HepG2 (cell line): Measurements from ENCODE around the gene ZNF524. TPM values are rescaled to one million over a fixed set of nuclear protein-coding genes. Genes with fewer than 3 reads are reported as not detected.

Experiments used
- BHLHE40 ChIP-seq: IDR thresholded peaks from 2 replicates; pipeline ENCODE4 v1.6.1; 2011; ENCODE audit warnings: low read length, improper control_type of control experiment
- CSRNP2 ChIP-seq: sonication (generic); formaldehyde crosslinking; conservative IDR thresholded peaks from 2 replicates; pipeline ENCODE4 v1.8.0; 2022; ENCODE audit warnings: low read depth, missing genetic modification reagents
- IRX3 ChIP-seq: sonication (generic); formaldehyde crosslinking; IDR thresholded peaks from 2 replicates; pipeline ENCODE4 v1.8.1; 2023; ENCODE audit warnings: mild to moderate bottlenecking, low read depth, missing genetic modification reagents, borderline replicate concordance
- KLF6 ChIP-seq: IDR thresholded peaks from 2 replicates; pipeline ENCODE4 v1.8.0; 2016; ENCODE audit warnings: missing biosample characterization, missing genetic modification reagents
- NAIF1 ChIP-seq: sonication (generic); formaldehyde crosslinking; IDR thresholded peaks from 2 replicates; pipeline ENCODE4 v1.5.0; 2020; ENCODE audit warnings: mild to moderate bottlenecking, missing genetic modification reagents, borderline replicate concordance
- RBM22 ChIP-seq: fragments of 200-400 bp; formaldehyde crosslinking; optimal IDR thresholded peaks from 2 replicates; pipeline ENCODE3; 2017; ENCODE audit warnings: mild to moderate bottlenecking, low read length, moderate library complexity
- TSC22D2 ChIP-seq: sonication (generic); formaldehyde crosslinking; IDR thresholded peaks from 2 replicates; pipeline ENCODE4 v1.5.1; 2020; ENCODE audit warnings: missing genetic modification reagents, mild to moderate bottlenecking, borderline replicate concordance
- ZNF597 ChIP-seq: sonication (generic); formaldehyde crosslinking; IDR thresholded peaks from 2 replicates; pipeline ENCODE4 v1.5.0; 2020; ENCODE audit warnings: missing genetic modification reagents
- ZNF605 ChIP-seq: sonication (generic); formaldehyde crosslinking; IDR thresholded peaks from 2 replicates; pipeline ENCODE4 v1.8.0; 2022; ENCODE audit warnings: mild to moderate bottlenecking, missing genetic modification reagents
- ZNF607 ChIP-seq: sonication (generic); formaldehyde crosslinking; IDR thresholded peaks from 2 replicates; pipeline ENCODE4 v1.5.1; 2020; ENCODE audit warnings: missing genetic modification reagents, mild to moderate bottlenecking, borderline replicate concordance
- ZNF639 ChIP-seq: conservative IDR thresholded peaks from 2 replicates; pipeline ENCODE4 v1.6.1; 2018; ENCODE audit warnings: missing genetic modification reagents
- ZSCAN30 ChIP-seq: sonication (generic); formaldehyde crosslinking; IDR thresholded peaks from 2 replicates; pipeline ENCODE4 v1.5.0; 2020; ENCODE audit warnings: mild to moderate bottlenecking, missing genetic modification reagents
- ZZZ3 ChIP-seq: sonication (generic); formaldehyde crosslinking; IDR thresholded peaks from 2 replicates; pipeline ENCODE4 v1.4.0; 2020; ENCODE audit warnings: missing genetic modification reagents, mild to moderate bottlenecking, borderline replicate concordance
- polyA plus RNA-seq, 8 experiments: library from polyadenylated mRNA; depleted of rRNA in 3 of 8; stranded (reverse) in 7 of 8; unstranded in 1 of 8; fragments of >200 nt; fragmentation: Illumina TruSeq in 4 of 8; extraction: Trizol in 4 of 8; gene quantifications; 2 replicates each; pipeline versions ENCODE4 v1.2.1 to v1.2.3, GENCODE V29; 2011 to 2016; ENCODE audit warnings: low read depth in 4 of 8, missing spikeins in 1 of 8, mixed read lengths in 1 of 8; ENCODE audit not compliant: insufficient read depth in 1 of 8
- total RNA-seq, 5 experiments: library from RNA; depleted of rRNA; stranded (reverse); fragments of >200 nt; fragmentation: Illumina TruSeq; extraction: Trizol; gene quantifications; 2 replicates each; pipeline ENCODE4 v1.2.3, GENCODE V29; 2016; ENCODE audit warnings: low read depth in 1 of 5
- TF ChIP-seq, protein P1 (sequence below): sonication (generic); formaldehyde crosslinking; conservative IDR thresholded peaks from 2 replicates; pipeline ENCODE4 v1.4.0; 2020; ENCODE audit warnings: missing genetic modification reagents
- TF ChIP-seq, protein P2 (sequence below): sonication (generic); formaldehyde crosslinking; IDR thresholded peaks from 2 replicates; pipeline ENCODE4 v1.5.0; 2020; ENCODE audit warnings: mild to moderate bottlenecking, missing genetic modification reagents
- TF ChIP-seq, protein P3 (sequence below): sonication (generic); formaldehyde crosslinking; IDR thresholded peaks from 2 replicates; pipeline ENCODE4 v1.5.0; 2020; ENCODE audit warnings: mild to moderate bottlenecking, missing genetic modification reagents

The ZNF524 gene
- total and polyA plus RNA-seq, 2 of the 13 experiments (the other 11 are each of a cell fraction or from before 2014, with no cell fraction given) = 3.2 to 4.6 TPM

GRCh38 chr19:55643003-55643886, 43.2 kb downstream of the ZNF524 start, which contains the start of gene ZNF581 (continued):
- TF ChIP-seq, protein P1, sequence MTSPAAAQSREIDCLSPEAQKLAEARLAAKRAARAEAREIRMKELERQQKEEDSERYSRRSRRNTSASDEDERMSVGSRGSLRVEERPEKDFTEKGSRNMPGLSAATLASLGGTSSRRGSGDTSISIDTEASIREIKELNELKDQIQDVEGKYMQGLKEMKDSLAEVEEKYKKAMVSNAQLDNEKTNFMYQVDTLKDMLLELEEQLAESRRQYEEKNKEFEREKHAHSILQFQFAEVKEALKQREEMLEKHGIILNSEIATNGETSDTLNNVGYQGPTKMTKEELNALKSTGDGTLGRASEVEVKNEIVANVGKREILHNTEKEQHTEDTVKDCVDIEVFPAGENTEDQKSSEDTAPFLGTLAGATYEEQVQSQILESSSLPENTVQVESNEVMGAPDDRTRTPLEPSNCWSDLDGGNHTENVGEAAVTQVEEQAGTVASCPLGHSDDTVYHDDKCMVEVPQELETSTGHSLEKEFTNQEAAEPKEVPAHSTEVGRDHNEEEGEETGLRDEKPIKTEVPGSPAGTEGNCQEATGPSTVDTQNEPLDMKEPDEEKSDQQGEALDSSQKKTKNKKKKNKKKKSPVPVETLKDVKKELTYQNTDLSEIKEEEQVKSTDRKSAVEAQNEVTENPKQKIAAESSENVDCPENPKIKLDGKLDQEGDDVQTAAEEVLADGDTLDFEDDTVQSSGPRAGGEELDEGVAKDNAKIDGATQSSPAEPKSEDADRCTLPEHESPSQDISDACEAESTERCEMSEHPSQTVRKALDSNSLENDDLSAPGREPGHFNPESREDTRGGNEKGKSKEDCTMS (CRISPR knock-in tag) = no peak
- TF ChIP-seq ZNF607 (CRISPR knock-in tag) = peak; percentile 73
- TF ChIP-seq ZNF639 (CRISPR knock-in tag) = peak; percentile 91
- TF ChIP-seq RBM22 = peak; percentile 96
- peak; percentile 49; the same call in 1 of the 2 replicates for TF ChIP-seq NAIF1
- TF ChIP-seq, protein P2, sequence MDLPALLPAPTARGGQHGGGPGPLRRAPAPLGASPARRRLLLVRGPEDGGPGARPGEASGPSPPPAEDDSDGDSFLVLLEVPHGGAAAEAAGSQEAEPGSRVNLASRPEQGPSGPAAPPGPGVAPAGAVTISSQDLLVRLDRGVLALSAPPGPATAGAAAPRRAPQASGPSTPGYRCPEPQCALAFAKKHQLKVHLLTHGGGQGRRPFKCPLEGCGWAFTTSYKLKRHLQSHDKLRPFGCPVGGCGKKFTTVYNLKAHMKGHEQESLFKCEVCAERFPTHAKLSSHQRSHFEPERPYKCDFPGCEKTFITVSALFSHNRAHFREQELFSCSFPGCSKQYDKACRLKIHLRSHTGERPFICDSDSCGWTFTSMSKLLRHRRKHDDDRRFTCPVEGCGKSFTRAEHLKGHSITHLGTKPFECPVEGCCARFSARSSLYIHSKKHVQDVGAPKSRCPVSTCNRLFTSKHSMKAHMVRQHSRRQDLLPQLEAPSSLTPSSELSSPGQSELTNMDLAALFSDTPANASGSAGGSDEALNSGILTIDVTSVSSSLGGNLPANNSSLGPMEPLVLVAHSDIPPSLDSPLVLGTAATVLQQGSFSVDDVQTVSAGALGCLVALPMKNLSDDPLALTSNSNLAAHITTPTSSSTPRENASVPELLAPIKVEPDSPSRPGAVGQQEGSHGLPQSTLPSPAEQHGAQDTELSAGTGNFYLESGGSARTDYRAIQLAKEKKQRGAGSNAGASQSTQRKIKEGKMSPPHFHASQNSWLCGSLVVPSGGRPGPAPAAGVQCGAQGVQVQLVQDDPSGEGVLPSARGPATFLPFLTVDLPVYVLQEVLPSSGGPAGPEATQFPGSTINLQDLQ (CRISPR knock-in tag) = no peak
- no peak for TF ChIP-seq CSRNP2 (CRISPR knock-in tag)
- peak; percentile 40; the same call in 1 of the 2 replicates for TF ChIP-seq KLF6 (CRISPR knock-in tag)
- no peak for TF ChIP-seq ZNF597 (CRISPR knock-in tag)
- TF ChIP-seq, protein P3, sequence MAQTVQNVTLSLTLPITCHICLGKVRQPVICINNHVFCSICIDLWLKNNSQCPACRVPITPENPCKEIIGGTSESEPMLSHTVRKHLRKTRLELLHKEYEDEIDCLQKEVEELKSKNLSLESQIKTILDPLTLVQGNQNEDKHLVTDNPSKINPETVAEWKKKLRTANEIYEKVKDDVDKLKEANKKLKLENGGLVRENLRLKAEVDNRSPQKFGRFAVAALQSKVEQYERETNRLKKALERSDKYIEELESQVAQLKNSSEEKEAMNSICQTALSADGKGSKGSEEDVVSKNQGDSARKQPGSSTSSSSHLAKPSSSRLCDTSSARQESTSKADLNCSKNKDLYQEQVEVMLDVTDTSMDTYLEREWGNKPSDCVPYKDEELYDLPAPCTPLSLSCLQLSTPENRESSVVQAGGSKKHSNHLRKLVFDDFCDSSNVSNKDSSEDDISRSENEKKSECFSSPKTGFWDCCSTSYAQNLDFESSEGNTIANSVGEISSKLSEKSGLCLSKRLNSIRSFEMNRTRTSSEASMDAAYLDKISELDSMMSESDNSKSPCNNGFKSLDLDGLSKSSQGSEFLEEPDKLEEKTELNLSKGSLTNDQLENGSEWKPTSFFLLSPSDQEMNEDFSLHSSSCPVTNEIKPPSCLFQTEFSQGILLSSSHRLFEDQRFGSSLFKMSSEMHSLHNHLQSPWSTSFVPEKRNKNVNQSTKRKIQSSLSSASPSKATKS (CRISPR knock-in tag) = no peak
- peak; percentile 54 for TF ChIP-seq ZNF605
- TF ChIP-seq ZSCAN30 (CRISPR knock-in tag) = no peak
- no peak for TF ChIP-seq IRX3 (CRISPR knock-in tag)
- TF ChIP-seq BHLHE40 = 0 out of 2 replicates have a peak, but pooled peaks have one; percentile 34
- no peak for TF ChIP-seq TSC22D2 (CRISPR knock-in tag)
- TF ChIP-seq ZZZ3 (CRISPR knock-in tag) = no peak
